ENCODE measurements around the gene MAG. TPM values are rescaled to one million over a fixed set of nuclear protein-coding genes. Genes with fewer than 3 reads are reported as not detected.

Gene MAG
- total and polyA plus RNA-seq, 2 of the 13 experiments (the other 11 are each of a cell fraction or from before 2014, with no cell fraction given): 0.20 to 1.3 TPM

GRCh38 chr19:35247526-35248309 lies 44.2 kb upstream of the MAG start:
- H4K20me1 ChIP-seq (ENCODE audit: insufficient read depth, low read length): no peaks in the 10 kb centered on the region; the same call in 1 of the 2 replicates
- ChIA-PET CTCF (ENCODE audit: low intra/inter-chr PET ratio, low total read pairs) (interaction anchor here (0.9 to 1.4 kb wide), 4 partner anchors 21 to 262 kb away, joined by 3 read pairs; no protein-coding TSS in a partner anchor), POLR2A (no interaction called here)
- H3K4me1 ChIP-seq (ENCODE audit: insufficient read depth, low read length): peaks cover 31% of the 10 kb centered on the region
- peak overlapping the region; percentile 98 for H3K27ac ChIP-seq (ENCODE audit: extremely low read length, insufficient read depth, low read length)
- H3K9ac ChIP-seq (ENCODE audit: insufficient read depth, low read depth, low read length): peak overlapping the region; percentile 94
- peak overlapping the region; percentile 96 for H2AFZ ChIP-seq (ENCODE audit: low read length)
- intact Hi-C loops (cut with micrococcal nuclease; ENCODE audit: unreplicated experiment) (loop anchor here (10.0 kb wide), 1 partner anchor 247 kb away; the partner anchor contains the start of gene KRTDAP), in situ Hi-C loops (cut with HindIII; ENCODE audit: extremely low pct_ligation_motif_present, low pct_unique_long_range_greater_than_20kb) (no loop called here)
- no peaks in the 10 kb centered on the region; a peak in 1 of 5 replicates for H3K27me3 ChIP-seq (ENCODE audit: control insufficient read depth in 1 of 2, insufficient read depth in 2 of 2, low read length in 2 of 2)
- H3K79me2 ChIP-seq (ENCODE audit: insufficient read depth, low read length): peaks cover 24% of the 10 kb centered on the region
- H3K4me2 ChIP-seq (ENCODE audit: low read depth, low read length): peak overlapping the region; percentile 83
- BruUV-seq (replicated peaks): TSS peak; percentile 95
- peak; percentile 87 for DNase-seq (ENCODE audit: low spot score)
- 2% methylated on average over 14 of the region's 42 CpGs for WGBS (ENCODE audit: low lambda C conversion rate)
- H3K4me3 ChIP-seq (replicated peaks in 1 of 3; ENCODE audit: insufficient read depth in 1 of 3, low read depth in 2 of 3, low read length in 3 of 3): peak overlapping the region; percentile 74 to 99 (median 92)
- H3K9me3 ChIP-seq (ENCODE audit: low read length): no peaks in the 10 kb centered on the region
- FAIRE-seq: peak; percentile 48
- H3K36me3 ChIP-seq (replicated peaks in 1 of 2; ENCODE audit: control insufficient read depth in 1 of 2, insufficient read depth in 2 of 2, low read length in 2 of 2): peaks cover 3 to 12% of the 10 kb centered on the region in 2 experiments; a peak in 2 of 5 replicates
- peak; percentile 81 for ATAC-seq
- no peak for TF ChIP-seq XBP1 (CRISPR knock-in tag; IDR thresholded peaks at IDR 0.05)
- peak; percentile 48 for TF ChIP-seq AGO2 (optimal IDR thresholded peaks at IDR 0.05; ENCODE audit: low read depth, low read length)
- TF ChIP-seq HNF4A (CRISPR knock-in tag; IDR thresholded peaks at IDR 0.05): peak; percentile 25; the same call in 1 of the 2 replicates
- TF ChIP-seq HOXA3 (CRISPR knock-in tag; IDR thresholded peaks at IDR 0.05): peak; percentile 50; the same call in 1 of the 2 replicates
- TF ChIP-seq CREB3 (CRISPR knock-in tag; IDR thresholded peaks at IDR 0.05): peak; percentile 41; the same call in 1 of the 2 replicates
- TF ChIP-seq MYNN (CRISPR knock-in tag; IDR thresholded peaks at IDR 0.05; ENCODE audit: low read depth): no peak
- 0 out of 2 replicates have a peak, but pooled peaks have one; percentile 34 for TF ChIP-seq IRF1 (CRISPR knock-in tag; IDR thresholded peaks at IDR 0.05; ENCODE audit: low read depth)
- TF ChIP-seq ZNF639 (CRISPR knock-in tag; conservative IDR thresholded peaks at IDR 0.05): peak; percentile 54; the same call in 1 of the 2 replicates
- TF ChIP-seq ELF3 (CRISPR knock-in tag; IDR thresholded peaks at IDR 0.05): peak; percentile 73
- TF ChIP-seq SOX13 (IDR thresholded peaks at IDR 0.05): no peak
- peak in 1 of 2 experiments; percentile 42; a peak in 1 of 4 replicates for TF ChIP-seq SOX13 (CRISPR knock-in tag; conservative IDR thresholded peaks at IDR 0.05 in 1 of 2, IDR thresholded peaks at IDR 0.05 in 1 of 2)
- TF ChIP-seq KDM4B (CRISPR knock-in tag; IDR thresholded peaks at IDR 0.05): 0 out of 2 replicates have a peak, but pooled peaks have one; percentile 40
- 0 out of 2 replicates have a peak, but pooled peaks have one; percentile 45 for TF ChIP-seq ZNF772 (CRISPR knock-in tag; IDR thresholded peaks at IDR 0.05)
- peak; percentile 99 for TF ChIP-seq ZFP91 (CRISPR knock-in tag; IDR thresholded peaks at IDR 0.05; ENCODE audit: borderline replicate concordance)
- TF ChIP-seq PHF5A (CRISPR knock-in tag; IDR thresholded peaks at IDR 0.05; ENCODE audit: low read depth, unreplicated experiment): peak; percentile 20
- 0 out of 2 replicates have a peak, but pooled peaks have one; percentile 50 for TF ChIP-seq ZNF367 (CRISPR knock-in tag; IDR thresholded peaks at IDR 0.05; ENCODE audit: borderline replicate concordance)
- TF ChIP-seq ZBTB25 (CRISPR knock-in tag; IDR thresholded peaks at IDR 0.05): peak; percentile 64
